Effector CD4-positive, alpha-beta T cell (primary cell): ENCODE results near the gene CDX1.

Source experiments
- DNase-seq: peaks from one replicate; pipeline ENCODE4 v3.0.0-alpha.2; 2020

CDX1 gene

GRCh38 chr5:150184990-150185912 lies 18.7 kb downstream of the CDX1 start:
- DNase-seq = no peak

- no peak for DNase-seq
Observed at GRCh38 chr5:150186137-150186536, 19.6 kb downstream of the CDX1 start.

GRCh38 chr5:150186897-150187296 lies 20.3 kb downstream of the CDX1 start:
- DNase-seq = no peak

- no peak for DNase-seq
Observed at GRCh38 chr5:150188146-150188842, 21.7 kb downstream of the CDX1 start.

- DNase-seq = no peak
Observed at GRCh38 chr5:150189326-150189725, 22.7 kb downstream of the CDX1 start.

- no peak for DNase-seq
Observed at GRCh38 chr5:150189728-150190502, 23.3 kb downstream of the CDX1 start, which contains the start of gene SLC6A7. Gene SLC6A7, plus strand, starts transcription at chr5:150190062. Its CDS starts 266 bp downstream, at chr5:150190328.

- no peak for DNase-seq
Observed at GRCh38 chr5:150190503-150190979, 24.0 kb downstream of the CDX1 start.

- no peak for DNase-seq
Observed at GRCh38 chr5:150190987-150191386, 24.4 kb downstream of the CDX1 start.

GRCh38 chr5:150192462-150192861 lies 25.9 kb downstream of the CDX1 start:
- no peak for DNase-seq

- DNase-seq = no peak
Observed at GRCh38 chr5:150195736-150196485, 29.3 kb downstream of the CDX1 start.

- no peak for DNase-seq
Observed at GRCh38 chr5:150196514-150196913, 29.9 kb downstream of the CDX1 start.

GRCh38 chr5:150196986-150197385 lies 30.4 kb downstream of the CDX1 start:
- no peak for DNase-seq

GRCh38 chr5:150197476-150197875 lies 30.9 kb downstream of the CDX1 start:
- DNase-seq = no peak

- DNase-seq = no peak
Observed at GRCh38 chr5:150202501-150202900, 35.9 kb downstream of the CDX1 start.

- no peak for DNase-seq
Observed at GRCh38 chr5:150203832-150204589, 37.4 kb downstream of the CDX1 start.

- no peak for DNase-seq
Observed at GRCh38 chr5:150204590-150204960, 38.0 kb downstream of the CDX1 start.

GRCh38 chr5:150206098-150206778 lies 39.7 kb downstream of the CDX1 start:
- DNase-seq = no peak

GRCh38 chr5:150206779-150207115 lies 40.2 kb downstream of the CDX1 start:
- DNase-seq = no peak

- no peak for DNase-seq
Observed at GRCh38 chr5:150208187-150209098, 41.9 kb downstream of the CDX1 start.

- DNase-seq = no peak
Observed at GRCh38 chr5:150209099-150209635, 42.6 kb downstream of the CDX1 start.
